ENCODE results near the gene UBR1. TPM values are rescaled to one million over a fixed set of nuclear protein-coding genes. Genes with fewer than 3 reads are reported as not detected.

The UBR1 gene
- total and polyA plus RNA-seq, 10 of the 15 experiments (the other 5 are each of a cell fraction or from before 2014, with no cell fraction given), result 4.5 to 27.5 (median 16.7) TPM

GRCh38 chr15:42920519-42921341 is 185.1 kb downstream of the UBR1 start, which contains the start of gene TTBK2 (continued):
- TF ChIP-seq PBX3 (IDR thresholded peaks at IDR 0.05; ENCODE audit: insufficient replicate concordance, low read depth, low read length), result peak; percentile 99
- peak; percentile 20; the same call in 1 of the 2 replicates for TF ChIP-seq BRCA1 (IDR thresholded peaks at IDR 0.05; ENCODE audit: low read depth, low read length)
- no peak for TF ChIP-seq YBX1 (IDR thresholded peaks at IDR 0.05)
- TF ChIP-seq BACH1 (IDR thresholded peaks at IDR 0.05; ENCODE audit: borderline replicate concordance), result peak; percentile 83
- TF ChIP-seq ZNF274 (IDR thresholded peaks at IDR 0.05; ENCODE audit: insufficient read depth, insufficient read length), result no peak
- TF ChIP-seq ZNF622 (IDR thresholded peaks at IDR 0.05), result peak; percentile 95
- TF ChIP-seq HCFC1 (IDR thresholded peaks at IDR 0.05; ENCODE audit: low read length), result peak; percentile 85
- TF ChIP-seq EP300 (IDR thresholded peaks at IDR 0.05; ENCODE audit: borderline replicate concordance in 1 of 2, control insufficient read depth in 1 of 2, low read depth in 2 of 2, low read length in 2 of 2), result no peak
- peak; percentile 70 for TF ChIP-seq RELA (IDR thresholded peaks at IDR 0.05; ENCODE audit: borderline replicate concordance, partially characterized antibody)
- no peak for TF ChIP-seq BCLAF1 (IDR thresholded peaks at IDR 0.05)
- TF ChIP-seq SUZ12 (IDR thresholded peaks at IDR 0.05; ENCODE audit: unreplicated experiment), result no peak
- peak; percentile 73 for TF ChIP-seq NR2F1 (conservative IDR thresholded peaks at IDR 0.05)
- peak; percentile 51; the same call in 1 of the 2 replicates for TF ChIP-seq RFX5 (IDR thresholded peaks at IDR 0.05; ENCODE audit: low read depth, low read length)
- TF ChIP-seq TCF3 (IDR thresholded peaks at IDR 0.05; ENCODE audit: borderline replicate concordance, insufficient read depth, low read depth, low read length), result no peak
- TF ChIP-seq MTA3 (IDR thresholded peaks at IDR 0.05; ENCODE audit: borderline replicate concordance, low read length), result no peak
- TF ChIP-seq FOS (IDR thresholded peaks at IDR 0.05; ENCODE audit: borderline replicate concordance, extremely low read depth, insufficient read length), result peak; percentile 99
- no peak for TF ChIP-seq SMC3 (IDR thresholded peaks at IDR 0.05; ENCODE audit: borderline replicate concordance, low read length)
- TF ChIP-seq ELK1 (IDR thresholded peaks at IDR 0.05; ENCODE audit: low read depth, low read length), result no peak
- TF ChIP-seq JUNB (IDR thresholded peaks at IDR 0.05), result no peak
- TF ChIP-seq STAT1 (conservative IDR thresholded peaks at IDR 0.05), result 0 out of 2 replicates have a peak, but pooled peaks have one; percentile 47
- TF ChIP-seq E2F8 (IDR thresholded peaks at IDR 0.05; ENCODE audit: low read depth, partially characterized antibody), result no peak

All from GM12878 (cell line).